GM18499 (cell line): ENCODE measurements around the gene HIVEP3.
A peak's percentile ranks its signal among the peaks of the same experiment; 100 is the strongest.
"Not testable (repeated sequence)": the region's sequence is repeated elsewhere in the genome, so short reads cannot be mapped to it uniquely, and the experiment has no call there.

Experiments used
- ATAC-seq: cut with Tn5 transposase; IDR thresholded peaks from one replicate; pipeline ENCODE4 v1.9.1; 2021; ENCODE audit warnings: moderate number of reproducible peaks; ENCODE audit not compliant: insufficient read depth, unreplicated experiment

Gene HIVEP3

GRCh38 chr1:41924911-41925310 is 6.2 kb upstream of the HIVEP3 start:
- no peak for ATAC-seq

GRCh38 chr1:41921271-41921670 is 2.5 kb upstream of the HIVEP3 start:
- not testable (repeated sequence) for ATAC-seq

- ATAC-seq, result no peak
Measured at GRCh38 chr1:41920658-41921057, 1.9 kb upstream of the HIVEP3 start.

- ATAC-seq, result peak; percentile 51
Measured at GRCh38 chr1:41919764-41920397, 1.2 kb upstream of the HIVEP3 start.

- ATAC-seq, result no peak
Measured at GRCh38 chr1:41919131-41919530, 409 bp upstream of the HIVEP3 start.

- no peak for ATAC-seq
Measured at GRCh38 chr1:41917835-41918449, 780 bp downstream of the HIVEP3 start.

GRCh38 chr1:41917076-41917475 is 1.6 kb downstream of the HIVEP3 start:
- ATAC-seq, result no peak

- no peak for ATAC-seq
Measured at GRCh38 chr1:41915786-41916571, 2.7 kb downstream of the HIVEP3 start.

- no peak for ATAC-seq
Measured at GRCh38 chr1:41914516-41914915, 4.2 kb downstream of the HIVEP3 start.

- no peak for ATAC-seq
Measured at GRCh38 chr1:41913014-41913413, 5.7 kb downstream of the HIVEP3 start.

GRCh38 chr1:41908288-41908895 is 10.3 kb downstream of the HIVEP3 start:
- ATAC-seq, result no peak

GRCh38 chr1:41907446-41907845 is 11.3 kb downstream of the HIVEP3 start:
- no peak for ATAC-seq

GRCh38 chr1:41906943-41907342 is 11.8 kb downstream of the HIVEP3 start:
- no peak for ATAC-seq

- ATAC-seq, result no peak
Measured at GRCh38 chr1:41905093-41905675, 13.5 kb downstream of the HIVEP3 start.

- no peak for ATAC-seq
Measured at GRCh38 chr1:41902664-41903063, 16.1 kb downstream of the HIVEP3 start.

GRCh38 chr1:41902159-41902577 is 16.6 kb downstream of the HIVEP3 start:
- ATAC-seq, result no peak

GRCh38 chr1:41901551-41901950 is 17.2 kb downstream of the HIVEP3 start:
- ATAC-seq, result no peak

GRCh38 chr1:41900603-41901444 is 17.9 kb downstream of the HIVEP3 start:
- ATAC-seq, result no peak

- ATAC-seq, result no peak
Measured at GRCh38 chr1:41898191-41898713, 20.5 kb downstream of the HIVEP3 start.

- no peak for ATAC-seq
Measured at GRCh38 chr1:41895552-41895951, 23.2 kb downstream of the HIVEP3 start.
